GM12878 (cell line): ENCODE results near the gene AGAP1. TPM values are rescaled to one million over a fixed set of nuclear protein-coding genes. Genes with fewer than 3 reads are reported as not detected.

ENCODE experiments used
- ATAC-seq: fragments of 200-7000 bp; cut with Tn5 transposase; 3 replicates; pipeline ENCODE4 v1.9.1; 2020; ENCODE audit warnings: mild to moderate bottlenecking, moderate library complexity
- BruUV-seq: library from RNA; stranded (reverse); fragments of 400-500 nt; replicated peaks from 2 replicates; lab custom pipeline; 2021; lab: Mats Ljungman, UMichigan
- CTCF ChIA-PET: fragments of 300-600 bp; sonication (Branson Sonifier 250); formaldehyde crosslinking; extraction: SDS; loops from one replicate; lab custom pipeline; 2021; ENCODE audit warnings: inconsistent platforms; lab: Yijun Ruan, JAX
- POLR2A ChIA-PET: fragments of 350-600 bp; formaldehyde crosslinking; extraction: SDS; loops from one replicate; lab custom pipeline; 2021; ENCODE audit warnings: inconsistent platforms; lab: Charles Lee
- RAD21 ChIA-PET: fragments of 300-600 bp; sonication (Branson Sonifier 250); formaldehyde crosslinking; loops from one replicate; lab custom pipeline; 2023; ENCODE audit warnings: antibody characterized with exemption; ENCODE audit not compliant: unreplicated experiment; lab: Charles Lee
- SMC1A ChIA-PET: fragments of 300-600 bp; sonication (Branson Sonifier 250); formaldehyde crosslinking; loops from one replicate; lab custom pipeline; 2023; ENCODE audit not compliant: unreplicated experiment, uncharacterized antibody; lab: Charles Lee
- DNase-seq: peaks from one replicate; pipeline ENCODE4 v3.0.0-alpha.2; 2011; ENCODE audit warnings: low read depth, low spot score
- FAIRE-seq: peaks from 3 replicates; lab custom pipeline; 2011; peaks lifted over from hg19 to GRCh38; lab: Jason Lieb, UNC
- H2AFZ ChIP-seq: 2 replicates; pipeline ENCODE4 v1.6.0; 2011; ENCODE audit warnings: low read depth, low read length, control low read depth; ENCODE audit not compliant: control insufficient read depth
- H3K27ac ChIP-seq: 2 replicates; pipeline ENCODE4 v1.5.1; 2011; ENCODE audit warnings: control low read depth; ENCODE audit not compliant: control insufficient read depth, insufficient read depth
- H3K27me3 ChIP-seq, 2 experiments: replicated peaks in 1 of 2; 2 replicates each; pipeline versions ENCODE4 v1.6.0 to v1.6.1; 2011; ENCODE audit warnings: low read length in 1 of 2; ENCODE audit not compliant: control insufficient read depth in 2 of 2, insufficient read depth in 2 of 2
- H3K36me3 ChIP-seq, 2 experiments: 2 replicates each; pipeline ENCODE4 v1.5.1; 2011; ENCODE audit warnings: low read length in 1 of 2; ENCODE audit not compliant: control insufficient read depth in 2 of 2, insufficient read depth in 2 of 2
- H3K4me1 ChIP-seq: 2 replicates; pipeline ENCODE4 v1.6.1; 2011; ENCODE audit warnings: mild to moderate bottlenecking, low read length, moderate library complexity, mixed read lengths; ENCODE audit not compliant: control insufficient read depth, insufficient read depth
- H3K4me2 ChIP-seq: 2 replicates; pipeline ENCODE4 v1.6.0; 2011; ENCODE audit warnings: control low read depth; ENCODE audit not compliant: control insufficient read depth, insufficient read depth
- H3K4me3 ChIP-seq: fragments of 200-600 bp; sonication (generic); 2 replicates; pipeline ENCODE4 v1.5.1; 2016
- H3K79me2 ChIP-seq: 2 replicates; pipeline ENCODE4 v1.6.0; 2011; ENCODE audit warnings: low read length; ENCODE audit not compliant: control insufficient read depth, insufficient read depth
- H3K9ac ChIP-seq: 2 replicates; pipeline ENCODE4 v1.8.0; 2011; ENCODE audit warnings: low read length, control low read depth, mixed read lengths; ENCODE audit not compliant: control insufficient read depth, insufficient read depth
- H3K9me3 ChIP-seq: replicated peaks from 3 replicates; pipeline ENCODE4 v1.5.1; 2011; ENCODE audit warnings: mild to moderate bottlenecking, low read length; ENCODE audit not compliant: control insufficient read depth, insufficient read depth
- H4K20me1 ChIP-seq: 2 replicates; pipeline ENCODE4 v1.6.0; 2011; ENCODE audit not compliant: control insufficient read depth, insufficient read depth
- CEBPZ ChIP-seq: fragments of 150-350 bp; IDR thresholded peaks from 2 replicates; pipeline ENCODE4 v1.6.1; 2016; ENCODE audit warnings: low read depth, low read length
- E2F8 ChIP-seq: fragments of 450-650 bp; IDR thresholded peaks from 2 replicates; pipeline ENCODE4 v1.6.1; 2018; ENCODE audit warnings: mild to moderate bottlenecking, low read depth, moderate library complexity; ENCODE audit not compliant: partially characterized antibody
- FOXK2 ChIP-seq: fragments of 450-650 bp; IDR thresholded peaks from 2 replicates; pipeline ENCODE4 v1.6.1; 2017; ENCODE audit warnings: mild to moderate bottlenecking, moderate library complexity
- IKZF1 ChIP-seq: fragments of 450-650 bp; conservative IDR thresholded peaks from 2 replicates; pipeline ENCODE4 v1.6.1; 2017; ENCODE audit warnings: antibody characterized with exemption, mild to moderate bottlenecking
- NBN ChIP-seq: fragments of 450-650 bp; IDR thresholded peaks from 2 replicates; pipeline ENCODE4 v1.6.1; 2016
- NFIC ChIP-seq: IDR thresholded peaks from 2 replicates; pipeline ENCODE4 v1.6.1; 2012; ENCODE audit warnings: low read depth, mild to moderate bottlenecking, inconsistent platforms, low read length, moderate library complexity
- NFYA ChIP-seq: IDR thresholded peaks from 2 replicates; pipeline ENCODE4 v1.6.1; 2011; ENCODE audit warnings: low read depth, mild to moderate bottlenecking, low read length, improper control_type of control experiment, borderline replicate concordance
- NR2F1 ChIP-seq: fragments of 450-650 bp; conservative IDR thresholded peaks from 2 replicates; pipeline ENCODE4 v1.6.1; 2017; ENCODE audit warnings: mild to moderate bottlenecking
- NRF1 ChIP-seq: conservative IDR thresholded peaks from 2 replicates; pipeline ENCODE4 v1.6.1; 2011; ENCODE audit warnings: mild to moderate bottlenecking, low read depth, low read length, improper control_type of control experiment
- SPI1 ChIP-seq: IDR thresholded peaks from 2 replicates; pipeline ENCODE4 v1.6.1; 2011; ENCODE audit warnings: low read depth, mild to moderate bottlenecking, low read length, moderate library complexity, borderline replicate concordance; ENCODE audit not compliant: insufficient read depth
- ZBED1 ChIP-seq: IDR thresholded peaks from 2 replicates; pipeline ENCODE4 v1.6.1; 2016; ENCODE audit warnings: borderline replicate concordance
- WGBS: methylation state at CpG from one replicate; pipeline ENCODE4 v1.1.6; 2016; ENCODE audit warnings: low lambda C conversion rate; ENCODE audit not compliant: insufficient replicate concordance, insufficient coverage; ENCODE audit errors: missing lambda C conversion rate; 5-methylcytosine and 5-hydroxymethylcytosine counted together
- in situ Hi-C: fragments of 300-500 bp; cut with MboI; formaldehyde crosslinking; loops from 9 replicates; pipeline ENCODE4 v1.14.3; 2018; ENCODE audit warnings: mixed read lengths
- intact Hi-C: fragments of 100-400 bp; cut with micrococcal nuclease; formaldehyde crosslinking; loops from one replicate; pipeline ENCODE4 v1.14.2; 2022; ENCODE audit not compliant: unreplicated experiment
- polyA plus RNA-seq, 11 experiments: library from polyadenylated mRNA; depleted of rRNA in 4 of 11; unstranded in 6 of 11; stranded (reverse) in 5 of 11; fragments of >200 nt; fragmentation: Nextera tagmentation in 4 of 11; fragmentation: Illumina TruSeq in 1 of 11; extraction: Ambion mirVana in 4 of 11; extraction: Trizol in 1 of 11; gene quantifications; 1 replicate in 1 of 11; 2 replicates in 10 of 11; pipeline versions ENCODE4 v1.2.1 to v1.2.3, GENCODE V29; 2011 to 2016; ENCODE audit warnings: inconsistent platforms in 2 of 11, missing spikeins in 2 of 11, low read depth in 1 of 11
- total RNA-seq, 4 experiments: library from RNA; depleted of rRNA in 3 of 4; stranded (reverse); fragments of >200 nt in 3 of 4; fragmentation: Illumina TruSeq in 1 of 4; extraction: Trizol in 1 of 4; gene quantifications; 2 replicates each; pipeline versions ENCODE4 v1.2.1 to v1.2.3, GENCODE V29; 2013 to 2021

Gene AGAP1
- total and polyA plus RNA-seq, 10 of the 15 experiments (the other 5 are each of a cell fraction or from before 2014, with no cell fraction given): 0.05 to 0.15 (median 0.06) TPM; not detected in 7

GRCh38 chr2:235839226-235839625 is 345.4 kb downstream of the AGAP1 start (continued):
- TF ChIP-seq NFIC: no peak
- TF ChIP-seq NBN: no peak
- TF ChIP-seq SPI1: no peak
- no peak for TF ChIP-seq FOXK2
- no peak for TF ChIP-seq NR2F1
- TF ChIP-seq CEBPZ: no peak

- BruUV-seq: no TSS peak
- no peak for TF ChIP-seq E2F8
- TF ChIP-seq NFYA: no peak
- no peak for TF ChIP-seq IKZF1
- no peak for TF ChIP-seq ZBED1
- TF ChIP-seq NRF1: no peak
- Histone ChIP-seq H3K4me3 (no peak overlapping the region), H2AFZ (no peak overlapping the region), H3K4me1 (no peaks in the 10 kb centered on the region), H3K27me3 (no peaks in the 10 kb centered on the region), H3K27ac (no peak overlapping the region), H3K4me2 (no peak overlapping the region), H3K79me2 (no peaks in the 10 kb centered on the region), H4K20me1 (no peaks in the 10 kb centered on the region), H3K9me3 (no peaks in the 10 kb centered on the region), H3K9ac (no peak overlapping the region), H3K36me3 (no peaks in the 10 kb centered on the region)
- DNase-seq (no peak), ATAC-seq (no peak), FAIRE-seq (no peak)
- SMC1A ChIA-PET: no interaction called here
- CTCF ChIA-PET: interaction anchor here (0.6 kb wide), 1 partner anchor 697 kb away, joined by 3 read pairs; no protein-coding TSS in a partner anchor
- WGBS: 22% methylated on average over 4 of the region's 4 CpGs
- in situ Hi-C loops: no loop called here
- POLR2A ChIA-PET: no interaction called here
- intact Hi-C loops: no loop called here
- RAD21 ChIA-PET: no interaction called here
Measured at GRCh38 chr2:235839974-235840373, 346.1 kb downstream of the AGAP1 start.
